Activated CD4-positive, alpha-beta T cell treated with anti-CD3 and anti-CD28 coated beads, Interleukin-2, Interleukin-4, amounts not matched to agents 100 ng/mL and 50 ng/mL, durations not matched to agents 16 hours and 8 hours (primary cell): Measurements from ENCODE around the gene TLL1.

Experiments used
- DNase-seq: peaks from one replicate; pipeline ENCODE4 v3.0.0-alpha.2; 2020; ENCODE audit warnings: low spot score

Gene TLL1

GRCh38 chr4:165971933-165972332, 98.9 kb downstream of the TLL1 start:
- no peak for DNase-seq

GRCh38 chr4:165972747-165973146, 99.7 kb downstream of the TLL1 start:
- DNase-seq, result no peak

GRCh38 chr4:165982934-165983333, 109.9 kb downstream of the TLL1 start:
- DNase-seq, result no peak

- DNase-seq, result no peak
Observed at GRCh38 chr4:165986956-165987698, 114.1 kb downstream of the TLL1 start.

GRCh38 chr4:165991325-165992180, 118.5 kb downstream of the TLL1 start:
- no peak for DNase-seq

- DNase-seq, result no peak
Observed at GRCh38 chr4:165992283-165992682, 119.2 kb downstream of the TLL1 start.

- no peak for DNase-seq
Observed at GRCh38 chr4:165994701-165995100, 121.7 kb downstream of the TLL1 start.

- no peak for DNase-seq
Observed at GRCh38 chr4:166003811-166004210, 130.8 kb downstream of the TLL1 start.

GRCh38 chr4:166006217-166006616, 133.2 kb downstream of the TLL1 start:
- no peak for DNase-seq

GRCh38 chr4:166008510-166008909, 135.5 kb downstream of the TLL1 start:
- no peak for DNase-seq

- no peak for DNase-seq
Observed at GRCh38 chr4:166012129-166013030, 139.3 kb downstream of the TLL1 start.

GRCh38 chr4:166014411-166014810, 141.4 kb downstream of the TLL1 start:
- no peak for DNase-seq

GRCh38 chr4:166017804-166018203, 144.8 kb downstream of the TLL1 start:
- DNase-seq, result no peak

GRCh38 chr4:166019441-166020220, 146.6 kb downstream of the TLL1 start:
- no peak for DNase-seq

GRCh38 chr4:166021617-166022016, 148.6 kb downstream of the TLL1 start:
- no peak for DNase-seq

GRCh38 chr4:166034965-166035364, 161.9 kb downstream of the TLL1 start:
- DNase-seq, result no peak

GRCh38 chr4:166039822-166040221, 166.8 kb downstream of the TLL1 start:
- no peak for DNase-seq

- DNase-seq, result no peak
Observed at GRCh38 chr4:166042510-166043055, 169.5 kb downstream of the TLL1 start.

GRCh38 chr4:166043801-166044200, 170.8 kb downstream of the TLL1 start:
- DNase-seq, result no peak

- DNase-seq, result no peak
Observed at GRCh38 chr4:166044871-166045270, 171.8 kb downstream of the TLL1 start.

- DNase-seq, result peak; percentile 49
Observed at GRCh38 chr4:166045457-166045856, 172.4 kb downstream of the TLL1 start.
